ENCODE measurements around the gene NTN3. TPM values are rescaled to one million over a fixed set of nuclear protein-coding genes. Genes with fewer than 3 reads are reported as not detected.

Gene NTN3
- total and polyA plus RNA-seq, 2 of the 4 experiments (the other 2 are of a cell fraction): 0.18 to 0.38 TPM

DNA sequence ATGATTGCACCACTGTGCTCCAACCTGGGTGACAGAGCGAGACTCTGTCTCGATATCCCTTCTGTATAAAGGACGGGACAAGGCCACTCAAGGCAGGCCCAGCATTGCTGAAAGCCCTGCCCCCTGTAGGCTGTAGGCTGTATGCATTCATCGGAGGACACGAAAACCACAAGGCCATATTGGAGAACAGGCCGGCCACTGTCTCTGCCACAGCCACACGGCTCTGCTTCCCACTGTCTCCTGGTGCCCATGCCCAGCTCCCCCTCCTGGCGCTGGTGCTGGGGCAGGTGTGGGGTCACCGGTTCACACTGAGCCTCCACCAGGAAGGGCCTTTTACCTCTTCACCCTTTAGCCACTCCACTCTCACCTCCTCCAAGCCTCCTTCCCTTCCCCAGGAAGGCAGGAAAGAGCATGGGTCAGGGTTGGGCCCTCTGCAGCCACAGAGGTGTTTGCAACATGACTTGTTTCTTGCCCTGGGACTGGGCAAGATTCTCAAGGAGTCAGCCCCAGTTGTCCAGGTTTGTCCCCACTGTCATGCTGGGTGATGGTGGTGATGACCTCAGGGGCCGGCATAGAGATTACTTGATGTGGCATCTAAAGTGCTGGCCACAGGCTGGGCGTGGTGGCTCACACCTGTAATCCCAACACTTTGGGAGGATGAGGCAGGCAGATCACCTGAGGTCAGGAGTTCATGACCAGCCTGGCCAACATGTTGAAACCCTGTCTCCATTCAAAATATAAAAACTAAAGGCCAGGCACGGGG, 5.3 kb upstream of the NTN3 start:
- Histone ChIP-seq H3K9me1 (ENCODE audit: insufficient read depth, low read length) (peaks cover 8% of the 10 kb centered on the region), H3K18ac (ENCODE audit: low read depth, low read length) (no peak overlapping the region), H4K20me1 (ENCODE audit: insufficient read depth, low read length) (no peaks in the 10 kb centered on the region; the same call in 1 of the 2 replicates), H3K9ac (ENCODE audit: low read depth, low read length) (no peak overlapping the region), H3K4me3 (ENCODE audit: insufficient read depth, low read depth, low read length) (no peak overlapping the region), H4K5ac (ENCODE audit: low read depth, low read length) (no peak overlapping the region), H4K8ac (ENCODE audit: low read depth in 2 of 2, low read length in 2 of 2) (no peak overlapping the region), H3K56ac (ENCODE audit: extremely low read depth, insufficient read depth, low read length) (no peak overlapping the region), H3K79me1 (ENCODE audit: low read depth in 1 of 2, low read length in 2 of 2) (peaks cover 0 to 20% of the 10 kb centered on the region in 2 experiments; a peak in 1 of 4 replicates), H3K4ac (ENCODE audit: low read depth, low read length) (no peak overlapping the region), H3K36me3 (ENCODE audit: control insufficient read depth, insufficient read depth, low read length) (no peaks in the 10 kb centered on the region), H3K9me3 (ENCODE audit: control insufficient read depth, insufficient read depth, low read length) (no peaks in the 10 kb centered on the region), H3K4me2 (ENCODE audit: low read depth, low read length) (no peak overlapping the region), H2AFZ (replicated peaks; ENCODE audit: low read length, poor library complexity) (no peak overlapping the region), H2AK9ac (replicated peaks; ENCODE audit: low read depth, low read length, poor library complexity) (peak overlapping the region; percentile 9), H2BK20ac (ENCODE audit: low read depth, low read length) (no peak overlapping the region), H2BK15ac (ENCODE audit: low read depth, low read length) (no peak overlapping the region), H3K14ac (replicated peaks; ENCODE audit: low read depth, low read length) (no peak overlapping the region), H3K27me3 (ENCODE audit: control insufficient read depth, insufficient read depth, low read length) (no peaks in the 10 kb centered on the region), H3K23ac (ENCODE audit: low read depth, low read length) (no peak overlapping the region), H2BK120ac (ENCODE audit: low read depth, low read length) (no peak overlapping the region), H2BK5ac (ENCODE audit: low read depth, low read length, poor library complexity, severe bottlenecking) (no peak overlapping the region), H3K4me1 (ENCODE audit: control insufficient read depth, insufficient read depth, low read length) (peaks cover 13% of the 10 kb centered on the region), H3K27ac (ENCODE audit: insufficient read depth, low read length) (no peak overlapping the region), H4K91ac (ENCODE audit: insufficient read depth, low read depth, low read length) (no peak overlapping the region), H2AK5ac (ENCODE audit: low read depth, low read length) (no peak overlapping the region)
- POLR2A ChIA-PET (ENCODE audit: unreplicated experiment): no interaction called here
- no peak for ATAC-seq (ENCODE audit: low read depth)
- 87% methylated on average over 3 of the region's 12 CpGs; no CpG with 5 or more reads in 1 of the 2 experiments for WGBS, 2 experiments (ENCODE audit: extremely low coverage in 2 of 2, insufficient read length in 1 of 2)
- BruUV-seq (replicated peaks): no TSS peak
- no peak for DNase-seq
- intact Hi-C loops (cut with micrococcal nuclease): no loop called here
- CTCF ChIA-PET: no interaction called here
- in situ Hi-C loops (cut with MboI; ENCODE audit: low sequenced_read_pairs): no loop called here
- TF ChIP-seq, protein P1, sequence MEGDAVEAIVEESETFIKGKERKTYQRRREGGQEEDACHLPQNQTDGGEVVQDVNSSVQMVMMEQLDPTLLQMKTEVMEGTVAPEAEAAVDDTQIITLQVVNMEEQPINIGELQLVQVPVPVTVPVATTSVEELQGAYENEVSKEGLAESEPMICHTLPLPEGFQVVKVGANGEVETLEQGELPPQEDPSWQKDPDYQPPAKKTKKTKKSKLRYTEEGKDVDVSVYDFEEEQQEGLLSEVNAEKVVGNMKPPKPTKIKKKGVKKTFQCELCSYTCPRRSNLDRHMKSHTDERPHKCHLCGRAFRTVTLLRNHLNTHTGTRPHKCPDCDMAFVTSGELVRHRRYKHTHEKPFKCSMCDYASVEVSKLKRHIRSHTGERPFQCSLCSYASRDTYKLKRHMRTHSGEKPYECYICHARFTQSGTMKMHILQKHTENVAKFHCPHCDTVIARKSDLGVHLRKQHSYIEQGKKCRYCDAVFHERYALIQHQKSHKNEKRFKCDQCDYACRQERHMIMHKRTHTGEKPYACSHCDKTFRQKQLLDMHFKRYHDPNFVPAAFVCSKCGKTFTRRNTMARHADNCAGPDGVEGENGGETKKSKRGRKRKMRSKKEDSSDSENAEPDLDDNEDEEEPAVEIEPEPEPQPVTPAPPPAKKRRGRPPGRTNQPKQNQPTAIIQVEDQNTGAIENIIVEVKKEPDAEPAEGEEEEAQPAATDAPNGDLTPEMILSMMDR (conservative IDR thresholded peaks at IDR 0.05; ENCODE audit: low read depth, low read length): peak; percentile 23; the same call in 1 of the 2 replicates
- TF ChIP-seq RFX5 (IDR thresholded peaks at IDR 0.05; ENCODE audit: low read depth, low read length): no peak
- no peak for TF ChIP-seq RAD21 (IDR thresholded peaks at IDR 0.05; ENCODE audit: low read length)
- TF ChIP-seq, protein P2, sequence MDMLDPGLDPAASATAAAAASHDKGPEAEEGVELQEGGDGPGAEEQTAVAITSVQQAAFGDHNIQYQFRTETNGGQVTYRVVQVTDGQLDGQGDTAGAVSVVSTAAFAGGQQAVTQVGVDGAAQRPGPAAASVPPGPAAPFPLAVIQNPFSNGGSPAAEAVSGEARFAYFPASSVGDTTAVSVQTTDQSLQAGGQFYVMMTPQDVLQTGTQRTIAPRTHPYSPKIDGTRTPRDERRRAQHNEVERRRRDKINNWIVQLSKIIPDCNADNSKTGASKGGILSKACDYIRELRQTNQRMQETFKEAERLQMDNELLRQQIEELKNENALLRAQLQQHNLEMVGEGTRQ (IDR thresholded peaks at IDR 0.05; ENCODE audit: low read depth, low read length): no peak
- no peak for TF ChIP-seq RCOR1 (IDR thresholded peaks at IDR 0.05; ENCODE audit: insufficient replicate concordance, low read length)
- dilution Hi-C loops (cut with HindIII; ENCODE audit: low sequenced_read_pairs, unreplicated experiment): no loop called here

All from IMR-90 (cell line).